AG09309 (cell line): Measurements from ENCODE around the gene FBXL14.

Experiments used
- DNase-seq: peaks from one replicate; pipeline ENCODE4 v3.0.0-alpha.2; 2010; ENCODE audit warnings: low read depth
- H3K4me3 ChIP-seq: 2 replicates; pipeline ENCODE4 v1.5.1; 2011; ENCODE audit warnings: mild to moderate bottlenecking, low read depth, low read length, moderate library complexity; ENCODE audit not compliant: control insufficient read depth
- TF ChIP-seq, protein P1 (sequence below): IDR thresholded peaks from 2 replicates; pipeline ENCODE4 v1.5.1; 2011; ENCODE audit warnings: mild to moderate bottlenecking, low read depth, low read length, inconsistent platforms; ENCODE audit not compliant: insufficient read depth, control insufficient read depth; ENCODE audit errors: missing control alignments

The FBXL14 gene

GRCh38 chr12:1519642-1520041, 74.7 kb downstream of the FBXL14 start:
- no peak overlapping the region for H3K4me3 ChIP-seq
- TF ChIP-seq, protein P1, sequence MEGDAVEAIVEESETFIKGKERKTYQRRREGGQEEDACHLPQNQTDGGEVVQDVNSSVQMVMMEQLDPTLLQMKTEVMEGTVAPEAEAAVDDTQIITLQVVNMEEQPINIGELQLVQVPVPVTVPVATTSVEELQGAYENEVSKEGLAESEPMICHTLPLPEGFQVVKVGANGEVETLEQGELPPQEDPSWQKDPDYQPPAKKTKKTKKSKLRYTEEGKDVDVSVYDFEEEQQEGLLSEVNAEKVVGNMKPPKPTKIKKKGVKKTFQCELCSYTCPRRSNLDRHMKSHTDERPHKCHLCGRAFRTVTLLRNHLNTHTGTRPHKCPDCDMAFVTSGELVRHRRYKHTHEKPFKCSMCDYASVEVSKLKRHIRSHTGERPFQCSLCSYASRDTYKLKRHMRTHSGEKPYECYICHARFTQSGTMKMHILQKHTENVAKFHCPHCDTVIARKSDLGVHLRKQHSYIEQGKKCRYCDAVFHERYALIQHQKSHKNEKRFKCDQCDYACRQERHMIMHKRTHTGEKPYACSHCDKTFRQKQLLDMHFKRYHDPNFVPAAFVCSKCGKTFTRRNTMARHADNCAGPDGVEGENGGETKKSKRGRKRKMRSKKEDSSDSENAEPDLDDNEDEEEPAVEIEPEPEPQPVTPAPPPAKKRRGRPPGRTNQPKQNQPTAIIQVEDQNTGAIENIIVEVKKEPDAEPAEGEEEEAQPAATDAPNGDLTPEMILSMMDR, result no peak
- no peak for DNase-seq

- DNase-seq, result peak; percentile 27
- TF ChIP-seq, protein P1, result no peak
- H3K4me3 ChIP-seq, result no peak overlapping the region
Observed at GRCh38 chr12:1518591-1519516, 75.5 kb downstream of the FBXL14 start.

DNA sequence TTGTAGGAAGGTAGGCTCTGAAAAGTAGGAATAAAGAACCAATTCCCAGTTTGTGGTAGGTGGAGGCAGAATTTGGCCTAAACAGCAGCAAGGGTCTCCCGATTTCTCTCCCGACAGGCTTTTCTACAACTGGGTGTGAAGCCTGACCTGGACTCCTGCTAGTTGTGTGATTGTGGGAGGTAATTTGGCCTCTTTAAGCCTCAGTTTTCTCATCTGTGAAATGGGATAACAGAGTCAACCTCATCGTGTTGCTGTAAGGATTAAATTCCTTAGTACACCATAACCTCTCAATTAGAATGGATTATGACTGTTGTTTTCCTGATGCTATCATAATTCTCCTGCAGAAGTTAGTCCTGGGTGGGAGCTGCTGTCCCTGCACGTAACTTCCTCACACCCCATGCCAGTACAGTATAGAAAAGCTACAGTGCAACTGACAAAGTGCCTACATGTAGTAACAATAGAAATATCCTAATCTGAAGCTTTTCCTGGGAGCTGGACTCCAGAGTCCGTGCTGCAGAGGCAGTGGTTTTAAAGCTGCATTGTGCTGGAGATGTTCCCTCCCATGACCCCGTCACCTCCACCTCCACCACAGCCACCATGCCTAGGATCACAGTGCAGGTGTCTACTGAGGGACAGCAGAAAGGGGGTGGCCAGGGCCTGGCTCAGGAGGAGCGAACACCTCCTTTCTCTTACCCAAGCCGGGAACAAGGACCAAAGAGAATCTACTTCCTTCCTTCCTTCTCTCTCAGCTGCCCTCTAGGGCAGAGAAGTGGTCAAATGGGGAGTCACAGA, 76.5 kb downstream of the FBXL14 start:
- H3K4me3 ChIP-seq, result no peak overlapping the region
- DNase-seq, result no peak
- TF ChIP-seq, protein P1, result no peak

GRCh38 chr12:1517007-1517406, 77.4 kb downstream of the FBXL14 start:
- peak; percentile 59 for DNase-seq
- TF ChIP-seq, protein P1, result peak; percentile 29
- no peak overlapping the region for H3K4me3 ChIP-seq
